OCI-LY3 (cell line): Measurements from ENCODE around the gene MYO5B.

Experiments
- H2AFZ ChIP-seq: fragments of 200-600, 300-600 bp; shearing (Covaris generic); 2 replicates; pipeline ENCODE4 v1.6.0; 2014; ENCODE audit warnings: antibody characterized with exemption, low read depth, low read length
- H3K27ac ChIP-seq: fragments of 200-600, 300-600 bp; sonication (generic); 2 replicates; pipeline ENCODE4 v1.5.1; 2014; ENCODE audit warnings: mild to moderate bottlenecking, low read length, moderate library complexity, mixed read lengths
- H3K27me3 ChIP-seq: fragments of 200-600, 300-600 bp; sonication (generic); 2 replicates; pipeline ENCODE4 v1.6.1; 2014; ENCODE audit warnings: low read depth, low read length, mixed read lengths
- H3K36me3 ChIP-seq: fragments of 200-600, 300-600 bp; sonication (generic); replicated peaks from 2 replicates; pipeline ENCODE3; 2014; ENCODE audit warnings: low read depth, low read length, mixed read lengths
- H3K4me1 ChIP-seq: fragments of 300-600, 200-600 bp; sonication (generic); 2 replicates; pipeline ENCODE4 v1.6.1; 2014; ENCODE audit warnings: low read length, mixed read lengths
- H3K4me2 ChIP-seq: fragments of 200-600, 300-600 bp; sonication (generic); 2 replicates; pipeline ENCODE4 v1.6.1; 2014; ENCODE audit warnings: low read length, mixed read lengths
- H3K4me3 ChIP-seq: fragments of 300-600, 200-600 bp; sonication (generic); 2 replicates; pipeline ENCODE4 v1.5.1; 2014; ENCODE audit warnings: antibody characterized with exemption, mild to moderate bottlenecking, low read length, moderate library complexity
- H3K79me2 ChIP-seq: fragments of 300-600, 200-600 bp; shearing (Covaris generic); 2 replicates; pipeline ENCODE4 v1.6.1; 2014; ENCODE audit warnings: mild to moderate bottlenecking, low read length, mixed read lengths
- H3K9ac ChIP-seq: fragments of 300-600, 200-600 bp; shearing (Covaris generic); 2 replicates; pipeline ENCODE4 v1.6.0; 2014; ENCODE audit warnings: mild to moderate bottlenecking, low read length, moderate library complexity
- H3K9me3 ChIP-seq: fragments of 200-600, 300-600 bp; shearing (Covaris generic); 2 replicates; pipeline ENCODE4 v1.6.1; 2014; ENCODE audit warnings: low read length, mixed read lengths; ENCODE audit not compliant: insufficient read depth
- H4K20me1 ChIP-seq: fragments of 200-600, 300-600 bp; sonication (generic); 2 replicates; pipeline ENCODE4 v1.6.1; 2016; ENCODE audit warnings: low read length, mixed read lengths; ENCODE audit not compliant: insufficient read depth
- CTCF ChIP-seq: fragments of 200-600, 300-600 bp; sonication (generic); IDR thresholded peaks from 2 replicates; pipeline ENCODE4 v1.5.1; 2014; ENCODE audit warnings: antibody characterized with exemption, low read length, low read depth
- EZH2phosphoT487 ChIP-seq: fragments of 200-600 bp; shearing (Covaris generic); IDR thresholded peaks from 2 replicates; pipeline ENCODE4 v1.6.1; 2018; ENCODE audit warnings: antibody characterized with exemption, mixed run types, low read depth

The MYO5B gene

GRCh38 chr18:49819071-49819662 is 375.8 kb downstream of the MYO5B start:
- H3K9me3 ChIP-seq, result no peaks in the 10 kb centered on the region
- H3K4me3 ChIP-seq, result no peak overlapping the region
- H3K27me3 ChIP-seq, result no peaks in the 10 kb centered on the region
- H3K4me2 ChIP-seq, result no peak overlapping the region
- peaks cover 8% of the 10 kb centered on the region for H3K79me2 ChIP-seq
- no peak overlapping the region for H3K27ac ChIP-seq
- H3K4me1 ChIP-seq, result peaks cover 4% of the 10 kb centered on the region; the same call in 1 of the 2 replicates
- no peak overlapping the region for H3K9ac ChIP-seq
- no peak overlapping the region for H2AFZ ChIP-seq
- TF ChIP-seq CTCF (no peak), EZH2phosphoT487 (no peak)
- no peaks in the 10 kb centered on the region for H4K20me1 ChIP-seq
- H3K36me3 ChIP-seq, result peaks cover 3% of the 10 kb centered on the region

- Histone ChIP-seq H3K36me3 (peaks cover 3% of the 10 kb centered on the region), H3K27ac (no peak overlapping the region), H3K4me1 (peaks cover 4% of the 10 kb centered on the region; the same call in 1 of the 2 replicates), H3K4me3 (no peak overlapping the region), H2AFZ (no peak overlapping the region), H3K4me2 (no peak overlapping the region), H3K9ac (no peak overlapping the region), H3K79me2 (peaks cover 13% of the 10 kb centered on the region), H4K20me1 (no peaks in the 10 kb centered on the region), H3K9me3 (no peaks in the 10 kb centered on the region), H3K27me3 (no peaks in the 10 kb centered on the region)
- TF ChIP-seq EZH2phosphoT487 (no peak), CTCF (no peak)
Measured at GRCh38 chr18:49817947-49818346, 377.0 kb downstream of the MYO5B start.

- H2AFZ ChIP-seq, result no peak overlapping the region
- no peak overlapping the region for H3K4me2 ChIP-seq
- H3K9ac ChIP-seq, result no peak overlapping the region
- H4K20me1 ChIP-seq, result peaks cover 7% of the 10 kb centered on the region; the same call in 1 of the 2 replicates
- H3K4me1 ChIP-seq, result peaks cover 17% of the 10 kb centered on the region
- no peak overlapping the region for H3K4me3 ChIP-seq
- H3K9me3 ChIP-seq, result no peaks in the 10 kb centered on the region
- TF ChIP-seq EZH2phosphoT487 (no peak), CTCF (no peak)
- no peaks in the 10 kb centered on the region for H3K27me3 ChIP-seq
- no peak overlapping the region for H3K27ac ChIP-seq
- peaks cover 34% of the 10 kb centered on the region for H3K79me2 ChIP-seq
- peaks cover 3% of the 10 kb centered on the region for H3K36me3 ChIP-seq
Measured at GRCh38 chr18:49815927-49816326, 379.0 kb downstream of the MYO5B start.

GRCh38 chr18:49814147-49814499 is 380.8 kb downstream of the MYO5B start:
- Histone ChIP-seq H3K27me3 (no peaks in the 10 kb centered on the region), H3K4me1 (peaks cover 17% of the 10 kb centered on the region), H3K9ac (peak overlapping the region; percentile 88), H3K79me2 (peaks cover 52% of the 10 kb centered on the region), H2AFZ (peak overlapping the region; percentile 74), H4K20me1 (peaks cover 14% of the 10 kb centered on the region), H3K27ac (peak overlapping the region; percentile 88), H3K4me3 (peak overlapping the region; percentile 80), H3K9me3 (no peaks in the 10 kb centered on the region), H3K36me3 (peaks cover 14% of the 10 kb centered on the region), H3K4me2 (peak overlapping the region; percentile 74)
- TF ChIP-seq CTCF (no peak), EZH2phosphoT487 (no peak)
